ENCODE results near the gene AK4.

AK4 gene

GRCh38 chr1:65229754-65230339 is 81.8 kb downstream of the AK4 start:
- DNase-seq (ENCODE audit: extremely low spot score), result no peak
- TF ChIP-seq BHLHE40 (IDR thresholded peaks at IDR 0.05; ENCODE audit: borderline replicate concordance), result no peak
- no peak for TF ChIP-seq ZNF384 (IDR thresholded peaks at IDR 0.05)
- no peak for TF ChIP-seq ARNT (IDR thresholded peaks at IDR 0.05)
- TF ChIP-seq, protein P1, sequence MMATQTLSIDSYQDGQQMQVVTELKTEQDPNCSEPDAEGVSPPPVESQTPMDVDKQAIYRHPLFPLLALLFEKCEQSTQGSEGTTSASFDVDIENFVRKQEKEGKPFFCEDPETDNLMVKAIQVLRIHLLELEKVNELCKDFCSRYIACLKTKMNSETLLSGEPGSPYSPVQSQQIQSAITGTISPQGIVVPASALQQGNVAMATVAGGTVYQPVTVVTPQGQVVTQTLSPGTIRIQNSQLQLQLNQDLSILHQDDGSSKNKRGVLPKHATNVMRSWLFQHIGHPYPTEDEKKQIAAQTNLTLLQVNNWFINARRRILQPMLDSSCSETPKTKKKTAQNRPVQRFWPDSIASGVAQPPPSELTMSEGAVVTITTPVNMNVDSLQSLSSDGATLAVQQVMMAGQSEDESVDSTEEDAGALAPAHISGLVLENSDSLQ (IDR thresholded peaks at IDR 0.05), result no peak
- CTCF ChIA-PET, result interaction anchor here (0.6 to 1.1 kb wide), 4 partner anchors 21 to 458 kb away, joined by 3 to 4 read pairs (median 3); no protein-coding TSS in a partner anchor
- POLR2A ChIA-PET, result no interaction called here

DNA sequence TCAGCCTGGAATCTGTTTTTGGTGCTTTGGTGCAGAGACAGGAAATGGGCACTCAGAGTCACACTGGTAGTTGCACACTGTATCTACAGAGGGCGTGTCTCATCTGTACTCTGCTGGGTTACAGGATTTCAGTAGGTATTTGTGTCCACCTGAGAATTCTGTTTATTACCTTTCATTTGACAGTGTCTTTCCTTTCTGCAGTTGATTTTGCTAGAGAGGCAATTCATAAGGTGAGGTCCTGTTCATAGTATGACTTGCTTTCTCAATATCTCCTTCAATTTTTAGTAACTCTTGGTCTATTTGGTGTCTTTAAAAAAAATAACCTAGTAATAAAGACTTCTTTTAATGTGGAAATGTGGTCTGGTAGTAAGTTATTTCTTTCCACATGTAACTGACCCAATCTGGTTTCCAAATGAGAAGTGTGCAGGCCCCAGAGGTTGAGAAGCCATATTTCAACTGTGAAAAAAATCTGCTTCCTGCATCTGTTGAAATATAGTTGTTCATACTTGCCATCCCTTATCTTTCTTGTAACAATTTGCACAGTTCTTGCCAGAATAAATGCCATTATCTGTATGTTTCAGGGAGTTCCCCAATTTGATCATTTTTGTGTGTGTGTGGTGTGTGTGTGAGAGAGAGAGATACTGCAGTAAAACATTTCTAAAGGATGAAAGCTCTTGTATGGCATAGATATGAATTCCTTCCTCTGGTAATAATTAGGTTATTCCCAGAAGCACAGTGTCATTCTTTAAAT is 82.9 kb downstream of the AK4 start:
- POLR2A ChIA-PET, result no interaction called here
- no peak for DNase-seq (ENCODE audit: extremely low spot score)
- CTCF ChIA-PET, result interaction anchor here (0.6 to 2.2 kb wide), 3 partner anchors 18 to 457 kb away, joined by 3 to 10 read pairs (median 3); no protein-coding TSS in a partner anchor
- TF ChIP-seq, protein P1 (IDR thresholded peaks at IDR 0.05), result no peak
- TF ChIP-seq LEF1 (IDR thresholded peaks at IDR 0.05; ENCODE audit: borderline replicate concordance) (no peak), L3MBTL2 (conservative IDR thresholded peaks at IDR 0.05) (no peak), FOXM1 (IDR thresholded peaks at IDR 0.05; ENCODE audit: borderline replicate concordance) (no peak)

DNA sequence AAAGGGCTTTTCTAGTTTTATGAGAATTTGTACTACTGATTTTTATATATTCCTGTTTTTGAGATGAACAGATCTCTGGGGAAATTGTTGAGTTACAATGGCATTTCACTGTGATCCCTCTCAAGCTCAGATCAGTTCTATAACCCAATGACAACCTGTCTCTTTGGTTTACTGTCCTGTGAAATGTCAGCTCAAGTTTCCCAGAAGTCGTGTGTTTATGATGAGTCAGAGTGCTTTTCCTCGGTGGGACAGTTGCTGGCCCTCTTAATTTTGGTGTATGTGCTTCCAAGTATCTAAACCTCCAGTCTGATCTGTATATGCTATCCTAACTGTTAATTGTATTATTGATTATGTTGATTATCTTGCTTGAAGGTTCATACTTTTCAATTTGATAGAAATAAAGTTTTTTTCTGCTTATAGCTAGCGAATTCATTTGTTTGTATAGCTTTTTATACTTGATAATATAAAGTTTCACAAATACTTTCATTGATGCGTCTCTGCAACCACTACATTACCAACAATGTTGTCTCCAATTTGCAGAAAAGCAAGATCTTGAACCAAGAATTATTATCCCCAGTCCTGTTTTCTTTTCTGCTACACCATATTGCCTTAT is 83.8 kb downstream of the AK4 start:
- CTCF ChIA-PET, result interaction anchor here (0.6 to 2.2 kb wide), 3 partner anchors 18 to 456 kb away, joined by 3 to 10 read pairs (median 3); no protein-coding TSS in a partner anchor
- no peak for DNase-seq (ENCODE audit: extremely low spot score)
- no peak for TF ChIP-seq TARDBP (IDR thresholded peaks at IDR 0.05)
- TF ChIP-seq BHLHE40 (IDR thresholded peaks at IDR 0.05; ENCODE audit: borderline replicate concordance), result no peak
- TF ChIP-seq NFRKB (IDR thresholded peaks at IDR 0.05), result no peak
- no peak for TF ChIP-seq LEF1 (IDR thresholded peaks at IDR 0.05; ENCODE audit: borderline replicate concordance)
- POLR2A ChIA-PET, result no interaction called here

DNA sequence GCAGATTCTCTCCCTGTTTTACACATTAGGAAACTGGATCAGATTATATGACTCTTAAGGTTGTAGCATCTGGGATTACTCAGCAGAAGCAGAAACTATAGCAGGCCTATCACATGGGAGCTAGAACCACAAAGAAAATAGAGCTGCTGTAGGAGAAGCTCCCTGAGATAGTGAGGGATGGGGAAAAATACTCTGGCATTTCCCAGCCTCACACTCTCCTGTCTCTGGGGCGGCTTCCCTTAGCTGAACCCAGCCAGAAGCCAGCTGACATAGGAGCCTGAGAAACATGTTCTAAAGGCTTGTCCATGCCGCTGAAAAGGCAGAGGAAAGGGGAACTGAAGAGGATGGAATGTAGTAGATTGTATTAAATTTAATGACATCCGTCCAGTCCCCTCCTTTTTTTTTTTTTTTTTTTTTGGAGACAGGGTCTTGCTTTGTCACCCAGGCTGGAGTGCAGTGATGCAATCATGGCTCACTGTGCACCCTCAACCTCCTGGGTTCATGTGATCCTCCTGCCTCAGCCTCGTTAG is 84.5 kb downstream of the AK4 start:
- TF ChIP-seq FOXK2 (IDR thresholded peaks at IDR 0.05) (no peak), SP1 (IDR thresholded peaks at IDR 0.05) (no peak), FOXM1 (IDR thresholded peaks at IDR 0.05; ENCODE audit: borderline replicate concordance) (no peak), ELF4 (IDR thresholded peaks at IDR 0.05) (no peak), CTBP1 (IDR thresholded peaks at IDR 0.05; ENCODE audit: borderline replicate concordance) (no peak), SUZ12 (IDR thresholded peaks at IDR 0.05) (no peak), BHLHE40 (IDR thresholded peaks at IDR 0.05; ENCODE audit: borderline replicate concordance) (no peak), NFRKB (IDR thresholded peaks at IDR 0.05) (no peak), FOXA1 (IDR thresholded peaks at IDR 0.05) (no peak), L3MBTL2 (conservative IDR thresholded peaks at IDR 0.05) (no peak), ZNF384 (IDR thresholded peaks at IDR 0.05) (no peak), TARDBP (IDR thresholded peaks at IDR 0.05) (no peak), HDGF (IDR thresholded peaks at IDR 0.05; ENCODE audit: borderline replicate concordance) (no peak)
- TF ChIP-seq, protein P1 (IDR thresholded peaks at IDR 0.05), result no peak
- POLR2A ChIA-PET, result interaction anchor here (1.1 kb wide), 1 partner anchor 22 kb away, joined by 4 read pairs; no protein-coding TSS in a partner anchor
- CTCF ChIA-PET, result interaction anchor here (0.7 to 2.2 kb wide), 3 partner anchors 9 to 467 kb away, joined by 3 to 10 read pairs (median 3); no protein-coding TSS in a partner anchor
- DNase-seq (ENCODE audit: extremely low spot score), result no peak

GRCh38 chr1:65233782-65234181 is 85.8 kb downstream of the AK4 start:
- CTCF ChIA-PET, result no interaction called here
- POLR2A ChIA-PET, result interaction anchor here (1.1 kb wide), 1 partner anchor 21 kb away, joined by 4 read pairs; no protein-coding TSS in a partner anchor
- no peak for DNase-seq (ENCODE audit: extremely low spot score)
- TF ChIP-seq SUZ12 (IDR thresholded peaks at IDR 0.05) (no peak), ELF4 (IDR thresholded peaks at IDR 0.05) (no peak), BHLHE40 (IDR thresholded peaks at IDR 0.05; ENCODE audit: borderline replicate concordance) (no peak), ZNF384 (IDR thresholded peaks at IDR 0.05) (no peak), NFRKB (IDR thresholded peaks at IDR 0.05) (no peak)
